Purkinje cell (primary cell): ENCODE results near the gene TNFAIP6. TPM values are rescaled to one million over a fixed set of nuclear protein-coding genes. Genes with fewer than 3 reads are reported as not detected.

Experiments used
- polyA plus RNA-seq: library from polyadenylated mRNA; unstranded; fragments of >200 nt; fragmentation: Nextera tagmentation; gene quantifications from 2 replicates; pipeline ENCODE4 v1.2.1, GENCODE V29; 2014

The TNFAIP6 gene, protein sequence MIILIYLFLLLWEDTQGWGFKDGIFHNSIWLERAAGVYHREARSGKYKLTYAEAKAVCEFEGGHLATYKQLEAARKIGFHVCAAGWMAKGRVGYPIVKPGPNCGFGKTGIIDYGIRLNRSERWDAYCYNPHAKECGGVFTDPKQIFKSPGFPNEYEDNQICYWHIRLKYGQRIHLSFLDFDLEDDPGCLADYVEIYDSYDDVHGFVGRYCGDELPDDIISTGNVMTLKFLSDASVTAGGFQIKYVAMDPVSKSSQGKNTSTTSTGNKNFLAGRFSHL
- 0.17 and 1.4 TPM in 2 replicates for polyA plus RNA-seq

DNA sequence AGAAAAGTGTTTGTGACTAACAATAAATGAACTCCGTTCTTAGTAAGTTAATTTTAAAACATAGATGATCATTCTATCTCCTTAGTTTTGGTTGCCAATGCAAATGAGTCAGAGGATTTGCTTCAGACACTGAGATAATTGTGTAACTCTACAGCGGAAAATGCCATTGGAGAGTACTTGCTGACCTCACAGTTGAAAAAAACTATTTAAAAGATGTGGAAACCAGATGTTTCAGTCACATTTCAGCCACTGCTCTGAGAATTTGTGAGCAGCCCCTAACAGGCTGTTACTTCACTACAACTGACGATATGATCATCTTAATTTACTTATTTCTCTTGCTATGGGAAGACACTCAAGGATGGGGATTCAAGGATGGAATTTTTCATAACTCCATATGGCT is at the start of gene TNFAIP6:
TSS of gene TNFAIP6 (plus strand) at position 234 of the 400 bp plus-strand sequence. CDS start at position 309, 75 bp downstream.

DNA sequence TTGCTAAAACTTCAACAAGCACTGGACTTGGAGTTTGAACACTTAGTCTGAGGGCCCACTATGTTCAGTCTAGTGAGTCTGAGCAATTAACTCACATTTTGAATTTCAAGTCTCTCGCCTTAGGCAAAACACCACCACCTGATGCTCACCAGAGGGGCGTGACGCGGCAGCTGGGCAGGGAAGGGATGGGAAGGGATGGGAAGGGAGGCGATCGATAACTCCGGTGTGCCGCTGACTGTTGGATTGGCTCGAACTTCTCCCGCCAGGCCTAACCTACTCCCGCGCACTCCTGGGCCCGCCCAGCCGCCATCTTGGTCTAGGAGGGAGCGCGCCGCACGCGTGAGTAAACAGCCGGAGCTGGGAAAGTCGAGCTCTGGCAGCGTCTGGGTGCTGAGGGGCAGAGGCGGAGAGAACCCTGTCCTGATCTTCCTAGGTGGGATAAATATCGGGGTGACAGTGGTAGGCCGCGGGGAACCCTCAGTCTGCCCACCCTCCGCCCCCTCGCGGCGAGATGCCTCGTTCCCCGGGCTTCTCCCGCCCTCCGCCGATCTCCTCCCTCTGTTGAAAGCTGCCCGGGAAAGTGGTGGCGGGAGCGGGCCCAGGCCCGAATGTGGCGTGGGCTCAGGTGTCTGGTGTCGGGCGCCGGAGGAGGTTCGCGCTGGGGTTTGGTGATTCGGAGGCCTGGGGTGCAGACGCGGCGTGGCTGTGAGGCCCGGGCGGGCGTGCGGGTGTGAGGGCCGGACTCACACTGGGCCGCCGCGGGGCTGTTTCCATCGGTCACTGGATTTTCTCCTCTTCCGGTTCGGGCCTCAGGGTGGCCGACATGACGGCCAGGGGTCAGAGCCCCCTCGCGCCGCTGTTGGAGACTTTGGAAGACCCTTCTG is 52.5 kb downstream of the TNFAIP6 start, which contains the start of gene RIF1:
TSS of gene RIF1 (plus strand) at position 302 of the 884 bp plus-strand sequence. CDS start at position 824, 522 bp downstream.

Other genes starting within 250 kb of the TNFAIP6 start
- gene RBM43, start 95.7 kb upstream of the TNFAIP6 start, polyA plus RNA-seq, result 2.4 and 3.4 TPM in 2 replicates
- gene NMI, start 67.9 kb upstream of the TNFAIP6 start, polyA plus RNA-seq, result 0.15 TPM in 1 of 2 replicates, not detected in the other
- gene RIF1, start 52.3 kb downstream of the TNFAIP6 start, polyA plus RNA-seq, result 12.3 and 15.2 TPM in 2 replicates